ENCODE results near the gene KCNQ1OT1.

KCNQ1OT1 gene

DNA sequence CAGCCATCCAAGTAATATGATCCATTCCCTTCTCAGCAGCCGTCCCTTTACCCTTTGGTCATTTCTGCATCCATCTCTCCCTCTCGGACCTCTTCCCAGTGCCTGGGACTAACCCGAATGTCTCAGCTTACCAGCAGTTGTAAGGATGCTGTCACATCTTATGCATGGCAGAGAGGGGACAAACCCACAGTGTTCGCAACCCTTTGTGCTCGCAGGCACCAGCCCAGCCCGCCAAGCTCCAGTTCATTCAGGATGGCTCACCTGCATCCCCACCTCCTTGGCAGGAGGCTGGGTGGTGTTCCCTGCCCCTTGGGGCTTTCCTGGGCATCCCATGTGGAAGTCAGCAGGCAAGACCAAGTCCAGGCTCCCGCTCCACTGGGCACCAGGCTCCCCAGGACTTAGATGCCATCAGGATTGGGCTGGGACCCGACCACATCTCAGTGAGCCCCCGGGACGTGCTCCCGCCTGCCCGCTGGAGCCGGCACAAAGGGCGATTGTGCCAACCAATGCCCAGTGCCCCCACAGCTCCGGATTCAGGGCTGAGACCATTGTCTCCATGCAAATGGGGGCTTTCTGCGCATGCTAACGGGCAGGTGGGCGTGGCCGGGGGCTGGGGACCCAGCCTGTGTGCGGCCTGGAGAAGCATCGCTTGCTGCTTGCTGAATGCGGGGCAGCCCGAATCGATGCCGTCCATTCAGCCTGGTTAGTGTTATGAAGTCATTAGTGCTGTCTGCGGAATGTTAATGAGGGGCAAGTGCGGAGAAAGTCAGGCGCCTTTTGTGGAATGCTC, 108.6 kb downstream of the KCNQ1OT1 start:
- no peak for DNase-seq

DNA sequence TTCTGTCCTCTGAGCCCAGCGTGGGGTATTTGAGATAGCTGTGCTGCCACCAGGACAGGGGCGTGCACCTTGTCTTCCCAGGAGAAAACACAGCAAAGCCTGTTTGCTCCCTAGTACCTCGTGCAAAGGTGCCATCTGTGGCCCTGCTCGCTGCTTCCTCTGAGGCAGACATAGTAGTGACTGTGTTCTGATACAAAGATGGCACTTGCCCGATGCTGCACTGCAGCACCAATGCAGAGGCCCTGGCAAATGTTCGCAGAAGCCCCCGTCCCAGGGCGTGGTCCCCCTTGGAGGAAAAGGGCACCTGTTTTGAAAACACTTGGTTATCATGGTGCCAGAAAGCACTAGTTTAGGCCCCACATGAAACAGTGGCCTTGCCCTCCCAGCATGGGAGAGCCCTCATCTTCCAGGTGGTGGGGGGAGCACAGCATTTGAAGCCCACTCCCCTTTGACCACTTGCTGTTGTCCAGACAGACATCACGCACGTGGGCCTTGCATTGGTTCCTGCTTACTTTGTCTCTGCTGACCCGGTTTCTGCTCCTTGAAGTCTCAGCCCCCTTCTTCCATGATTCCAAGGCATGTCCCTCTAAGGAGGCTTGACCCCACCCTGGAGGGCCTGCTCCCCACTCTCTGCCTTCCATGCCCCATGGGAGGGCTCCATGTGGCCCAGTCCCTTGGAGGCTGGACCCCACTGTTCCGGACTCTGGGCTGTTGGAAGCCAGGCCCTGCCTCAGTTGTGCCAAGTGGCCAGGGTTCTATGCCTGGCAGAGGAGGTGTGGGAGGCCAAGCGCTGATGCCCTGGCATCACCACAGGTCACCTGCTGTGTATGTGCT, 109.4 kb downstream of the KCNQ1OT1 start:
- DNase-seq: no peak

DNA sequence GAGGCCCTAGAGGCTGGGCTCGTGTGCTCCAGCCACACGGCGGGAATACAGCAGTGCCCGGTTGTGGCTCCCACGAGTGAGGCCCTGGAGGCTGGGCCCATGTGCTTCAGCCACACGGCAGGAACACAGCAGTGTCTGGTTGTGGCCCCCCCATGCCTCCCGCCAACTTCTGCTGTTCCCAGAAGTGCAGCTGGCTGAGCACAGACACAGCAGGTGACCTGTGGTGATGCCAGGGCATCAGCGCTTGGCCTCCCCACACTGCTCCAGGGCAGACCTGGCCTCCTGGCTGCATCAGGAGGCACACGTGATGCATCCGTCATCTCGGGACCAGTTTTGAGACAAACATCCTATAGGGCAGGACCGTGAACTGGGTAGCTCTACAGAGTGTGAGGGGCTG, 110.3 kb downstream of the KCNQ1OT1 start:
- DNase-seq: no peak

DNA sequence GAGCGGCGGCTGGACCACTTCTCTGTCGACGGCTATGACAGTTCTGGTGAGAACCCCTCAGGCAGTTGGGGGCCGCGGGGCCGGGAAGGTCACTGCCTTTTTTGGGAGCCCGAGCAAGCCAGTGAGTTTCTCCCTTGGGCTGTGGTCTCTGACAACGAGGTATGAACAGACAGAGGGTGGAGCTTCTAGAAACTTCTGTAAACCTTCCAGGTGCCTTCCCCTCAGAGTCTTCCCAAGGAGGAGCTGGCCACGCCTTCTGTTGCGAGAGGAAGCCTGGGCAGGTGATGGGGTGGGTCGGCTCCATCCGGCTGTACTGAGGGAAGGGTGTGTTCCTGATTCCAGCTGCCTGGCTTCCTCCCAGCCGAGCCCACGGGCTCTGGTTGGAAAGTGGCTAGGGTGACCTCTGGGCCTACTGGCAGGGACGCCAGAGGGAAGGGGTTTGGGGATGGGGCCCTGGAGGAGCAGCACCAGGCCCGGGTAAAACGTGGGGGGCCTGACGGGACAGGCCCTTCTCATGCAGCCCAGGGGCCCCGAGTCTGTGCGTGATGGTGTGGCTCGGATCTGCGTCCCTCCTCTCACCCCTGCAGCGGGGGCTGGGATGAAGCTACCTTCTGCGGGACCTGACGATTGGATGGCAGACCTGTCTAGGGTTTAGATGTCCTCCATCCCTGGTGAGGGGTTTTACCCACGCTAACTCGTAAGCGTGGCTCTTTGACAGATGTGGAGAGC, 110.8 kb downstream of the KCNQ1OT1 start:
- no peak for DNase-seq

DNA sequence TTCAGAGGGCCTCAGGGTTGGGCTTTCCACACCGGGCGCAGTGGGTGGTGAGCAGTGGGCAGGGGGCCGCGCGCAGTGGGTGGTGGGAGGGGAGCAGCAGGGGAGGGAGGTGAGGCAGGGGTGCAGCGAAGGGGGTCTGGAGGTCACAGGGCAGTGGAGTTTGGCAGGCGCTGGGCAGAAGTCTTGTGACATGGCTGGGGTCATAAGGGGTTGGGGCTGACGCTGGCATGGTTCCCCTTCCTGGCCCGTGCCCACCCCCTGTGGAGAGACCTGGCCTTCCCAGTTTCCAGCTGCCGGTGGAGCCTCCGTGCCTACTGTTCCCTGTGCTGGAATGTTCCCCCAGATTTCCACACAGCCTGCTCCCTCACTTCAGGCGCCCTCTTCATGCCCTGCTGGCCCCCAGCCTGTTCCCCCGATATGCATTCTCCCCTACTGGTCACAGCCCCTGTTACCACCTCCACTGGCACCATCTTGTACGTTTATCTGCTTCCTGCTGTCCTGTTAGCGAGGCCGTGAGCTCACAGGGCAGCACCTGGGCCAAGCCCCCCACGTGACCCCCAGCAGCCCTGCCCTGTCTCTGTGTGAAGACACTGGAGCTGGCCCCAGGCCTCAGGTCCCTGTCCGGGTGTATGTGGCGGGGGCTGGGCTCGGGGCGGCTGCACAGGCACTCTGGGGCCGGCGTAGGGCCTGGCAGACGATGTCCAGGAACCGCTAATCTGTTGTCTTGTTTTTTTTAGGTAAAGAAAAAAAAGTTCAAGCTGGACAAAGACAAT, 111.6 kb downstream of the KCNQ1OT1 start:
- DNase-seq: no peak

DNA sequence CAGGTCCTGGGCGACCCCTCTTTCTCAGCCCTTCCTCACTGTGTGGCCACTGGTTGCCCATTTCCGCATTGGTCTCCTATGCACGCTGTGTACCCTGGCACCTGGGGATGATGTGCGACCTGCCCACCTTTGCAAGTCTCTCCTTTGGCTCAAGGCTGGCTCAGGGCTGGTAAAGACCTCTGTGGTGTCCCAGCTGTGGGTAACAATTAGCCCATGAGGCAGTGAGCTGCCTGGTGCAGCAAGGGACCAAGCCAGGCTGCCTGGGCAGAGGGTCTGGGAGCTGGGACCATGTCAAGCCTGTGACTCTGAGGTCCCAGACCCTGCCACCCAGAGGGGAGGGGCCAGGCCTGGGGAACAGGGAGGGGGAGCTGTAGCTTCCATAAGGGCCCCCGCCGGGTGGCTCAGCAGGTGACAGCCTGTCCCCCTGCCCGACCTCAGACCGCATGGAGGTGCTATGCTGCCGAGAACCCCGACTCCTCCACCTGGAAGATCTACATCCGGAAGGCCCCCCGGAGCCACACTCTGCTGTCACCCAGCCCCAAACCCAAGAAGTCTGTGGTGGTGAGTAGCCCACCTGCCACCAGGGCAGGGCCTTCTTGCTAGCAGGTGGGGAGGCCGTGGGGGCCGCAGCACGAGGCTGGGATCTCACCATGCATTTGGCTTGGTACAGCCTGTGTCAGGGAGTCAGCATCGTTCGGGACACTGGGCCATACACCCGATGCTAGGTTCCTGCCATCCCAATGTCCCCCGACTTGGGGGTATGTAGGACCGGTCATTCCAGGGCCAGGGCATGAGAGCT, 112.5 kb downstream of the KCNQ1OT1 start:
- no peak for DNase-seq

DNA sequence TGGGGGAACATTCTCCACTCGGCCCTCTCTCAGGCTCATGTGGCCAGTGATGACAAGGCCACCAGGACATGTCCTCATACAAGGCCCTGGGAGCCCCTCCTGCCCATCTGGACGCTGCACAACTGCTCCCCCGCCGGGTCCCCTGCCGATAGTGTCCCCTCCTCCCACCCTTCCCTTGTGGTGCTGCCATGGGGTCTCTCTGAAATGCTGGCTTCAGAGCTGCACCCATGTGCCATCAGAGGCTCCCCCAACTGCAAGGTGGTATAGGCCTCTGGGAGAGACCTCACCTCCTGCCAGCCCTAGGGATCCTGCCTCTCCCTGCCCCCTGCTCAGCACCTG, 113.0 kb downstream of the KCNQ1OT1 start:
- DNase-seq: no peak

DNA sequence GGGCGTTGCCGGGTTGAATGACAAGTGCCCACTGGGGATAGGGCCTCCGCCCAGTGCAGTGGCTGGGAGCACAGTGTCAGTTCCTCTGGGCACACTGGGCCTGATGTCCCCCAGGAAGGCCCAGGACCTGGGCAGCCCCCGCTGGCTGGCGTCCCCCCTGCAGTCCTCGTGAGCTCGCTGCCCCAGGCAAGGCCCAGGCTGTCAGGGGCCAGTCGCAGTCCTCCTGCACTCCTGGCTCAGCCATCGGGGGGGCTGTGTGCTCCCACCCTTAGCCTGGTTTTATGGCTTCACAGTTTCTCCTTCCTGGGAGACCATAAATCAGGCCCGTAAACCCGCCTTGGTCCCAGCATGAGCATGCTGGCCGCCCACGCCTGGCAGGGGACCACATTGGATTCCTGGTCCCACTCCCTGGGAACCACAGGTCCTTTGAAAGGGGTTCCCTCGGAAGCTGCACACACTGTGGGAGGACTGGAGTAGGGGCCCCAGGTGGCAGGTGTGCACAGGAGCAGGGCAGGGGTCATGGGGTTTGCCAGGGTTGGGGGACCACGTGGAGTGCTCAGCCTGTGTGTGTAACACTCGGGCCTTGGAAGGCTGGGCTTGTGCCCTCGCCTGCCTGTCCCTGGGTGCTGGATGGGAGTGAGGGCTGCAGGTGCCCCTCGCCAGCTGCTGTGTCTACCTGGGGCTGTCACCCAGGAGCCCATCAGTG, 113.6 kb downstream of the KCNQ1OT1 start:
- no peak for DNase-seq

DNA sequence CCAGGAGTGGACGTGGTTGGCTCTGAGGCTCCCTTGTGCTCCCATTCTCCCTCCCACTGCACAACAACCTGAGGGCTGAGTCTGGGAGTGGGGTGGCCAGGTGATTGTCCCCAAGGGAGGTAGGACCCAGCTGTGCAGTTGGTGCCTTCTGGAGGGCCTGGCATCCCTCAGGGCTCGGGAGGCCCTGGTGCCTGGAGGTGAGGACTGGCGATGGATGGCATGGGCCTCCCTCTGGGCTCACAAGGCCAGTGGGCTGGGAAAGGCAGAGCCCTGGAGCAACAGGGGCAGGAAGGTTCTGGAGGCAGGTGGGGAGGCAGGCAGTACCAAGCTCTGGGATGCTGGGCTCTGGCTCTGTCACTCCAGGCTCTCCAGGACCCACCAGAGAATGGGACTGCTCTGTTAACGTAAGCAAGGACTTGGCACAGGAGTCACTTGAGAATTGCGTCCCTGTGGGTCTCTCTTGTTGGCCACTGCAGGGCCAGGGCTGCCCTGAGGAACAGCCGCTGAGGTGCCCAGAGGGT, 114.2 kb downstream of the KCNQ1OT1 start:
- DNase-seq: no peak

DNA sequence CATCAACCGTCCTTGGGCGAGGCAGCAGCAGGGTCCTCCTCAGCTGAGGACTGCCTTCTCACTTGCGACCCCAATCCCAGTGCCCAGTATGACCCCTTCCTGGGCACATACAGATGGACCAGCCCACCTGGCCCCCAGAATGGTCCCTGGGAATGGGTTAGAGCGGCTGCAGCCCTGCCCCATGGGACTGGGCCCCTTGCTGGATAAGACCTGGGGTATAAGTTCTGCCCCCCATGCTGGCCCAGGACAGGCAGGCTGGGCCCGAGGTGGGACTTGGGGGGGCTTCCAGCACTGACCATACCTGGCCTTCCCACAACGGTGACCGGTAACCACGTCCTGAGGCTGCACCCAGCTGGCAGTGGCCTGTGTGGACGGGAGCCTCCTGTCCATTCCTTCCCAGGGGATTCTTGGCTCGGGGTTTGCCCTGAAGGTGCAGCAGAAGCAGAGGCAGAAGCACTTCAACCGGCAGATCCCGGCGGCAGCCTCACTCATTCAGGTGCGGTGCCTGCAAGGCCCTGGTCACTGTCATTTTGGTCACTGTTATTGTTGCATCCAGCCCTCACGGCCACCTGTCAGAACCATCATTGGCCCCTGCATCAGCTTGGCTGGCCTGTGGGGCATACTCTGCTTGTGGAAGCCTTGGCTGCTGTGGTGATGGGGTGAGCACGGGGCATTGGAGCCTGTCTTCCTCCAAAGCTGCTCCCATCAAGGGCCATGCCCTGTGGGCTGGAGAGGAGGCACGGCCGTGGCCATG, 114.8 kb downstream of the KCNQ1OT1 start:
- DNase-seq: no peak

DNA sequence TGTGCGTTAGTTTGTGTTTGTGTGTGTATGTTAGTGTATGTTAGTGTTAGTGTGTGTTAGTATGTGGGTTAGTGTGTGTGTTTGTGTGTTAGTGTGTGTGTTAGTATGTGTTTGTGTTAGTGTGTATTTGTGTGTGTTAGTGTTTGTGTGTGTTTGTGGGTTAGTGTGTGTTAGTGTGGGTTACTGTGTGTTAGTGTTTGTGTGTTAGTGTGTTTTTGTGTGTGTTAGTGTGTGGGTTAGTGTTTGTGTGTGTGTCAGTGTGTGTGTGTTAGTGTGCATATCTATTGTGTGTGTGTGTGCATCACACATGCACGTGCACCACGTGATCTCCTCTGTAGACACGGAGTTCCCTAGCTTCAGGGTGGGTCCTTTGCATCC, 115.4 kb downstream of the KCNQ1OT1 start:
- DNase-seq: no peak

DNA sequence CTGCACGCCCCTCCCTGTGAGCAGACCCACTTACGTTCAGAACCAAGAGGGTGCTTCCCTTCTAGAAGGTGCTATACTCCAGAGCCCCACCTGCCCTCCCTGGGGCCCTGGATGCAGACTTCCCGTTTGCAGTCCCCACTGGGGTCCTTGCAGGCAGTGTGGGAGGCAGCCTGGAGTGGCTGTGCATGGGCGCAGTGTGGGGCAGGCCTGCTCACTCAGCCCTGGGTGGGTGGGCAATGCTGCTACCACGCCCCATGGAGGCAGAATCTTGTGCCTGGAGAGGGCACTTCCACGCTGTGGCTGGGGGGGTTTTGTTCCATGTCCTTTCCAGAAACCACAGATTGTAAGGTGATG, 116.2 kb downstream of the KCNQ1OT1 start:
- no peak for DNase-seq

DNA sequence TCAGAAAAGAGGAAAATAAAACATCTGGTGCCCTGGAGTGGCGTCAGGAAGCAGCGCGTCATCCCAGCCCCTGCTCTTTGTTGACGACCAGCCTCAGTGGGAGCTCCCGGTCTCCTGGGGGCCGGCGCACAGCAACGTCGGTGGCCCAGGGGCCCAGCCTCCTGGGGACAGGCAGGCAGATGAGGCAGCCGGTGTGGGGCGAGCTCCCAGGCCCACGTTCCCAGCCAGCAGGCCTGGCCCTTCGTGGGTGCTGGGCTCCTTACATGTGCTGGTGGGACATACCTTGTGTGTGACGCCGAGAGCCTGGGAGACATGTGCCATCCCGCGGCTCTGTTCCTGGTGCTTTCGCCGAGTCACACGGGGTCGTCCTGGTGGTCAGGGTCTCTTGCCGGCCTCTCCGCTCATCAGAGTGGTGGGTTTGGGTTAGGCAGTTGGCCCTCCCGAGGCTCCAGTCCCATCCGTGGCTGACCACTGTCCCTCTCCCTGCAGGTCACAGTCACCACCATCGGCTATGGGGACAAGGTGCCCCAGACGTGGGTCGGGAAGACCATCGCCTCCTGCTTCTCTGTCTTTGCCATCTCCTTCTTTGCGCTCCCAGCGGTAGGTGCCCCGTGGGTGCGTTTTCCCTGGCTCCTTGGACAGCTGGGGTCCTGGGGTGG, 116.7 kb downstream of the KCNQ1OT1 start:
- no peak for DNase-seq

DNA sequence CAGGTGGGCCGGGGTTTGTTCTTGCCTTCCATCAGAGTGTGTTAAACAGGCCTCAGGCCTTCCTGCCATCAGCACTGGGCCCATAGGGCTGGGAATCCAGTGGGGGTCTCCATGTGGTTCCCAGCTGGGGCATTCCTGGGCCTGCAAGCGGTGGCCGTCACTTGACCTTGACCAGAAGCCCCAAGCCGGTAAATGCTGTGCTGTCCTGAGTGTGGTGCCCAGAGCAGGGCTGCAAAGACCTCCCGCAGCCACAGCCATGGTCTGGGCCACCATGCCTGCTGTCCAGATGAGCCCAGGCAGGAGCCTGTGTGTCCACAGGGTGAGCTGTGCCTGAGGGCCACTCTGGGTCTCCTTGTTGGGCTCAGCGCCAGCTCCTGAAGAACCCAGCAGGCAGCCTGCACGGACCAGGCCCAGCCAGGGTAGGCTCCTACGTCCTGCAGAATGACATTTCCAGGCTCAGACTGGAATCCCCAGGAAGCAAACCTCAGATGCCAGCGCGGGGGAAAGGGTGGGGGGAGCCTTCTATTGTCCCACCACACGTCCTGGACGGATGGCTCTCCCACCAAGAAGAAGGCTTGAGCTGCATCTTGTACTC, 117.3 kb downstream of the KCNQ1OT1 start:
- DNase-seq: no peak

DNA sequence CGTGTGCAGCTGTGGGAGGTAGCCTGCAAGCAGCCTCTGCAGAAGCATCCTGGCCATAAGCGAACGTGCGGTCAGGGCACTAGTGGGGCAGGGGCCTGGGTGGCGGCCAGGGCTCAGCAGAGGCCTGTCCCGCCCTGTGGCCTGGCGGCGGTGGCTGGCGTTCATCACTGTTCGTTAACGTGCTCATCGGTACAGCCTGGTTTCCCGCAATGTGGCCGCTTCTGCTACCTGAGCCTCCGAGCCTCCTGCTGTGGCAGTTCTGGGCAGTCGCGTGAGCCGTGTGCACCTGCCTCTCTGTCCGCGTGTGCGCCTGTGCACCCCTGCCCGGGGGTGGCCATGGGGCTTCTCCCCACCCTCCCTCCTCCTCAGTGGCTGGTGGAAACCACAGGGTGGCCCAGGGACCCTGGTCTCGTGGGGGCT, 117.9 kb downstream of the KCNQ1OT1 start:
- no peak for DNase-seq

DNA sequence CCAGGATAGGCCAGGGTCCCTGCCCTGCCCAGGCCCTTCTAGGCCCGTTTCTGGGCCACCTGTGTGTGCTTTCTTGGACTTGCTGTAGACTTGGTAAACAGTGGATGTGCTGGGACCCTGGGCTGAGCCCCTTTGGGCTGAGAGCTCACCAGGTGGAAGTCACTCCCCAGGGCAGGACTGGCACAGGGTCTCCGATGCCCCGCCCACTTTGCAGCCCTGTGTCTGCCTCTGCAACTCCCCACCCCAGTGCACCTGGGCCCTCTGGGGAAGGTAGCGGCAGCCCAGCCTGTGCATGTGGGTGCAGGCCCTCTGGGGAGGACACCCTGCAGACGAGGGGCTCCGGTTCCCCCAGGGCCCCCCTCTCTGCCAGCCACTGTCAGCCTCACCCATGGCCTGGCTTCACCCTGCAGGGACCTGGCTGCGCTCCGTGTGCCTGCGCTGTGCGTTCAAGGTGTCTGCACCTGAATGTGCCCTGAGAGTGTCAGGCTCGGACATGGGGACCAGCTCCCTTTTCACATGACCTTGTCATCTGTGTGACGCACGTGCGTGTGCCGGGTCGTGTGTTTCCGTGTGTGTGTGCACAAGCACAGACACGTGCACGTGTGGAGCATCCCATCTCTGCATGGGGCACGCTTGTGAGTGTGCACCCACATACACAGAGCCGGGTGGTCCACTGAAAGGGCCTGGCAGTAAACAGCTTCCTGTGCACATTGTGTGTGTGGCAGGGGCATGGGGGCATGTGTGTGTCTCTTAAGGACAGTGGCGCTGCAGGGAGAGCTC, 118.5 kb downstream of the KCNQ1OT1 start:
- DNase-seq: no peak

DNA sequence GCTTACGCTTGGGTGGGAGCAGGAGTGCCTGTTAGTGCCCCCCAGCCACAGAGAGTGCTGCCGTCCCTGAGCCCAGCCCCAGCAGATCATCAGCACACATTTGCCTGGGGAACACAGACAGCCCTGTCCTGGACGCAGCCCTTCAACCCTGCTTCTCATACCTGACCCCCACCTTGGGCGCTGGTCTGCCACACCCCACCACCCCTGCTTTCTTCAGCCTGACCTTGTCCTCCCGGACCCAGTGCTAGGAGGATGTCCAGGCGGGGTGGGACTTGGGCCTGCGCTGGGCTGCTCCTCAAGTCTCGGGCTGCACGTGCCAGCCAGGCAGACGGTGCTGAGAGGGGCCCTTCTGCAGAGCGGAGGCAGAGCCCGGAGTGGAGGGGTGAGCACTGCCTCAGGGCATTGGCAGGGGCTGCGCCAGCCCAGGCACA, 119.2 kb downstream of the KCNQ1OT1 start:
- DNase-seq: no peak

DNA sequence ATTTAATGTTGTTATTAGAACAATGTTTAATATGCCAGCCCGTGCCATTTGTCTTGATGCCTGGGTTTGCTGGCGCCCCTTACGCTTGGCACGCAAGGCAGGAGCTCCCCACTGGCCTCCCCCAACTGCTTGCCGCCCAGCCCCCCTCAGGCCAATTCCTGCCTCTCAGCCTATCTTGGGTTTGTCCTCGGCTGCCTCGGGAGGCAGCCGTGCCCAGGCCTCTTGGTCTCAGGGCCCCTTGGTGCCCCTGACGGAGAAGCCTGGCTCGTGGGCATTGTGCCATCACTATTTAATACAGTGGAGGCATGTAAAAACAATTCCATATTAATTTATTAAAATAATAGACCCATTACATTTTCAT, 119.8 kb downstream of the KCNQ1OT1 start:
- no peak for DNase-seq
